H9 (cell line): ENCODE data around the gene SKAP1. TPM values are rescaled to one million over a fixed set of nuclear protein-coding genes. Genes with fewer than 3 reads are reported as not detected.
"Not testable (repeated sequence)": the region's sequence is repeated elsewhere in the genome, so short reads cannot be mapped to it uniquely, and the experiment has no call there.

Experiments
- DNase-seq: peaks from one replicate; pipeline ENCODE4 v3.0.0-alpha.2; 2017
- H2AFZ ChIP-seq: one replicate; pipeline ENCODE4 v1.6.1; 2013; ENCODE audit warnings: mild to moderate bottlenecking, low read length, control low read depth, moderate library complexity
- H2AK5ac ChIP-seq: 2 replicates; pipeline ENCODE4 v1.6.1; 2013; ENCODE audit warnings: low read length, control low read depth, mixed read lengths; ENCODE audit not compliant: insufficient read length
- H2BK120ac ChIP-seq: one replicate; pipeline ENCODE4 v1.6.1; 2013; ENCODE audit warnings: low read depth, mild to moderate bottlenecking, low read length, control low read depth, inconsistent platforms; ENCODE audit not compliant: poor library complexity, severe bottlenecking
- H2BK12ac ChIP-seq: 2 replicates; pipeline ENCODE4 v1.6.1; 2013; ENCODE audit warnings: low read length, control low read depth, mixed read lengths, low read depth; ENCODE audit not compliant: insufficient read length
- H2BK15ac ChIP-seq: 2 replicates; pipeline ENCODE4 v1.6.1; 2013; ENCODE audit warnings: low read depth, low read length, control low read depth
- H2BK20ac ChIP-seq: one replicate; pipeline ENCODE4 v1.6.1; 2013; ENCODE audit warnings: low read depth, mild to moderate bottlenecking, low read length, control low read depth, inconsistent platforms; ENCODE audit not compliant: poor library complexity, severe bottlenecking
- H2BK5ac ChIP-seq: 2 replicates; pipeline ENCODE4 v1.6.1; 2013; ENCODE audit warnings: low read length, control low read depth, mixed read lengths; ENCODE audit not compliant: insufficient read length
- H3K14ac ChIP-seq: 2 replicates; pipeline ENCODE4 v1.6.1; 2013; ENCODE audit warnings: low read length, control low read depth; ENCODE audit not compliant: insufficient read depth
- H3K18ac ChIP-seq: 2 replicates; pipeline ENCODE4 v1.6.1; 2013; ENCODE audit warnings: low read depth, mild to moderate bottlenecking, mixed read lengths, low read length, control low read depth; ENCODE audit not compliant: insufficient read length
- H3K23ac ChIP-seq: 2 replicates; pipeline ENCODE4 v1.6.1; 2013; ENCODE audit warnings: low read length, control low read depth, mixed read lengths, low read depth; ENCODE audit not compliant: insufficient read length
- H3K23me2 ChIP-seq: 2 replicates; pipeline ENCODE4 v1.6.1; 2013; ENCODE audit warnings: low read depth, mild to moderate bottlenecking, mixed read lengths, low read length, control low read depth; ENCODE audit not compliant: insufficient read length, poor library complexity, severe bottlenecking
- H3K27ac ChIP-seq: 2 replicates; pipeline ENCODE4 v1.5.1; 2013; ENCODE audit warnings: low read length, control low read depth, mixed read lengths, low read depth; ENCODE audit not compliant: insufficient read length
- H3K27me3 ChIP-seq: 2 replicates; pipeline ENCODE4 v1.6.1; 2013; ENCODE audit warnings: low read length, control low read depth, inconsistent platforms; ENCODE audit not compliant: insufficient read depth
- H3K4ac ChIP-seq: 2 replicates; pipeline ENCODE4 v1.6.1; 2013; ENCODE audit warnings: low read depth, mild to moderate bottlenecking, control low read depth, inconsistent platforms, low read length, moderate library complexity
- H3K4me1 ChIP-seq: 2 replicates; pipeline ENCODE4 v1.6.1; 2013; ENCODE audit warnings: low read length, control low read depth, inconsistent platforms; ENCODE audit not compliant: insufficient read depth
- H3K4me2 ChIP-seq: 2 replicates; pipeline ENCODE4 v1.6.1; 2013; ENCODE audit warnings: low read length, control low read depth, mixed read lengths; ENCODE audit not compliant: insufficient read length, insufficient read depth
- H3K56ac ChIP-seq: 2 replicates; pipeline ENCODE4 v1.6.1; 2013; ENCODE audit warnings: low read depth, mild to moderate bottlenecking, mixed read lengths, low read length, control low read depth; ENCODE audit not compliant: insufficient read length
- H3K79me1 ChIP-seq: 2 replicates; pipeline ENCODE4 v1.6.1; 2013; ENCODE audit warnings: low read depth, mild to moderate bottlenecking, moderate library complexity, low read length, control low read depth, inconsistent platforms; ENCODE audit not compliant: insufficient read depth, poor library complexity, severe bottlenecking
- H3K79me2 ChIP-seq: 2 replicates; pipeline ENCODE4 v1.6.1; 2013; ENCODE audit warnings: low read length, control low read depth, inconsistent platforms; ENCODE audit not compliant: insufficient read depth
- H3K9ac ChIP-seq: 2 replicates; pipeline ENCODE4 v1.6.1; 2013; ENCODE audit warnings: low read length, control low read depth, mixed read lengths; ENCODE audit not compliant: insufficient read length; ENCODE audit errors: extremely low read depth
- H3K9me3 ChIP-seq: one replicate; pipeline ENCODE4 v1.6.1; 2013; ENCODE audit warnings: low read depth, low read length, inconsistent platforms; ENCODE audit not compliant: control insufficient read depth
- H3T11ph ChIP-seq: one replicate; pipeline ENCODE4 v1.6.1; 2013; ENCODE audit warnings: mild to moderate bottlenecking, low read length, control low read depth, inconsistent platforms
- H4K20me1 ChIP-seq: one replicate; pipeline ENCODE4 v1.6.1; 2013; ENCODE audit not compliant: control insufficient read depth, insufficient read length, insufficient read depth
- H4K5ac ChIP-seq: 2 replicates; pipeline ENCODE4 v1.6.1; 2013; ENCODE audit warnings: low read depth, mild to moderate bottlenecking, mixed read lengths, low read length, control low read depth; ENCODE audit not compliant: insufficient read length
- H4K8ac ChIP-seq: replicated peaks from 2 replicates; pipeline ENCODE4 v1.6.1; 2013; ENCODE audit warnings: low read length, control low read depth, mixed read lengths, low read depth; ENCODE audit not compliant: insufficient read length
- H4K91ac ChIP-seq: 2 replicates; pipeline ENCODE4 v1.6.1; 2013; ENCODE audit warnings: low read depth, mild to moderate bottlenecking, moderate library complexity, mixed read lengths, low read length, control low read depth; ENCODE audit not compliant: insufficient read length
- H3K27ac Mint-ChIP-seq, 3 experiments: 2 replicates in 2 of 3; 3 replicates in 1 of 3; pipeline ENCODE4 v1.8.0; 2020 to 2021; ENCODE audit warnings: mixed read lengths in 3 of 3, mild to moderate bottlenecking in 1 of 3, moderate library complexity in 1 of 3
- H3K27me3 Mint-ChIP-seq: 2 replicates; pipeline ENCODE4 v1.8.0; 2021; ENCODE audit warnings: low read depth, mild to moderate bottlenecking, moderate library complexity, mixed read lengths
- H3K36me3 Mint-ChIP-seq, 3 experiments: 2 replicates in 2 of 3; 3 replicates in 1 of 3; pipeline ENCODE4 v1.8.0; 2020 to 2021; ENCODE audit warnings: low read depth in 3 of 3, mixed read lengths in 3 of 3; ENCODE audit not compliant: insufficient read depth in 1 of 3
- H3K4me1 Mint-ChIP-seq, 2 experiments: 2 replicates each; pipeline ENCODE4 v1.8.0; 2020; ENCODE audit warnings: mixed read lengths in 2 of 2
- H3K4me3 Mint-ChIP-seq, 2 experiments: 2 replicates in 1 of 2; 3 replicates in 1 of 2; pipeline ENCODE4 v1.8.0; 2020 to 2021; ENCODE audit warnings: mild to moderate bottlenecking in 2 of 2, mixed read lengths in 2 of 2, moderate library complexity in 1 of 2
- H3K9me3 Mint-ChIP-seq, 2 experiments: 2 replicates in 1 of 2; 3 replicates in 1 of 2; pipeline ENCODE4 v1.8.0; 2020; ENCODE audit warnings: mild to moderate bottlenecking in 2 of 2, mixed read lengths in 2 of 2, moderate library complexity in 1 of 2
- WGBS: extraction: QIAGEN DNeasy Blood & Tissue Kit; methylation state at CpG from one replicate; pipeline ENCODE4 v1.1.7; 2013; ENCODE audit warnings: missing lambda C conversion rate, low lambda C conversion rate, mixed read lengths; ENCODE audit not compliant: insufficient read length; ENCODE audit errors: extremely low coverage; 5-methylcytosine and 5-hydroxymethylcytosine counted together
- total RNA-seq: library from RNA; stranded (reverse); gene quantifications from 2 replicates; pipeline ENCODE4 v1.2.1, GENCODE V29; 2021
- TF ChIP-seq, protein P1 (sequence below): fragments of 200-600 bp; sonication (generic); conservative IDR thresholded peaks from 3 replicates; pipeline ENCODE4 v1.8.0; 2021; ENCODE audit warnings: antibody characterized with exemption, mild to moderate bottlenecking

The SKAP1 gene
- total RNA-seq, 1 experiment from 2014 or later = not detected

DNA sequence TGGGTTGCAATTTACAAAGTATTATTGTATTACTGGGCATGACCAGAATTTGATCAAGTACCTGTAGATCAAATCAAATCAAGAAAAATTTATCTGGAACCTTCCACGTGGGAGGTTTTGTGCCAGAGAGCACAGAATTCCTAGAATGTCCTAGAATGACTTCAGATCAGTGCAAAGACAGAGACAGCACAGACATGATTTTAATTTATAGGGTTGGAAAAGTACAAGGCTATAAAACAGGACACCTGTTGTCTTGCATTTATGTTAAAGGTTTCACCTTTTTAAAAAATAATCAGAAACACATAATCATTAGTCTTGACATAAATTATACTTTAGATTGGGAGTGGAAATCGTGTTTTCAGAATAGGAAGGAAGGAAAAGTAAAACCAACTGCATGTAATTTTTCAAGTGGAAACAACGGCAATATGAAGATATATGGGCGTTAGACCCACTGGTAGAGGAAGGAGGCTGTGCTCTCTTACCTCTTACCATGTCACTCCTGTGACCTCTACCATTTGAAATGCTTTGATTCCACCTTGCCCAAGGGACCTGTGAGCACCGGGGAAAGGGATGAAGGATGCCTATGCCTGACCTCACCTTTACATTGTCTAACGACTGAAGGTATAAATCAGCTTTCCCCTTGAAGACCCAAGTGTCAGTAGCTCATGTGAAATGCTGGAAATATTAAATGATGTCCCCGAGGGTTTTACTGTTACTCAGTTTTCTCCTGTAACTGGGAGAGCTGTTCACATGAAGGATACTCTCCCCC lies 222.1 kb downstream of the SKAP1 start:
- Histone ChIP-seq H4K20me1 (no peaks in the 10 kb centered on the region), H2BK20ac (no peak overlapping the region), H3K9me3 (no peaks in the 10 kb centered on the region), H3K27ac (no peak overlapping the region), H3K56ac (no peak overlapping the region), H2BK12ac (no peak overlapping the region), H3T11ph (no peak overlapping the region), H3K79me1 (no peaks in the 10 kb centered on the region), H3K18ac (no peak overlapping the region), H3K4me2 (no peak overlapping the region), H3K79me2 (no peaks in the 10 kb centered on the region), H2BK5ac (no peak overlapping the region), H4K8ac (no peak overlapping the region), H4K5ac (no peak overlapping the region), H3K23ac (no peak overlapping the region), H2AK5ac (no peak overlapping the region), H3K27me3 (no peaks in the 10 kb centered on the region), H3K4me1 (no peaks in the 10 kb centered on the region), H3K23me2 (peaks cover 2% of the 10 kb centered on the region), H3K14ac (no peak overlapping the region), H3K9ac (no peak overlapping the region), H2BK15ac (no peak overlapping the region), H3K4ac (no peak overlapping the region), H4K91ac (no peak overlapping the region), H2AFZ (no peak overlapping the region), H2BK120ac (no peak overlapping the region)
- Mint-ChIP-seq H3K4me1 (no peaks in the 10 kb centered on the region), H3K9me3 (no peaks in the 10 kb centered on the region), H3K27me3 (peaks cover 18% of the 10 kb centered on the region), H3K27ac (no peak overlapping the region), H3K4me3 (no peak overlapping the region), H3K36me3 (no peaks in the 10 kb centered on the region)
- no peak for DNase-seq
- WGBS = no CpG with 5 or more reads among the region's 7 CpGs
- TF ChIP-seq, protein P1, sequence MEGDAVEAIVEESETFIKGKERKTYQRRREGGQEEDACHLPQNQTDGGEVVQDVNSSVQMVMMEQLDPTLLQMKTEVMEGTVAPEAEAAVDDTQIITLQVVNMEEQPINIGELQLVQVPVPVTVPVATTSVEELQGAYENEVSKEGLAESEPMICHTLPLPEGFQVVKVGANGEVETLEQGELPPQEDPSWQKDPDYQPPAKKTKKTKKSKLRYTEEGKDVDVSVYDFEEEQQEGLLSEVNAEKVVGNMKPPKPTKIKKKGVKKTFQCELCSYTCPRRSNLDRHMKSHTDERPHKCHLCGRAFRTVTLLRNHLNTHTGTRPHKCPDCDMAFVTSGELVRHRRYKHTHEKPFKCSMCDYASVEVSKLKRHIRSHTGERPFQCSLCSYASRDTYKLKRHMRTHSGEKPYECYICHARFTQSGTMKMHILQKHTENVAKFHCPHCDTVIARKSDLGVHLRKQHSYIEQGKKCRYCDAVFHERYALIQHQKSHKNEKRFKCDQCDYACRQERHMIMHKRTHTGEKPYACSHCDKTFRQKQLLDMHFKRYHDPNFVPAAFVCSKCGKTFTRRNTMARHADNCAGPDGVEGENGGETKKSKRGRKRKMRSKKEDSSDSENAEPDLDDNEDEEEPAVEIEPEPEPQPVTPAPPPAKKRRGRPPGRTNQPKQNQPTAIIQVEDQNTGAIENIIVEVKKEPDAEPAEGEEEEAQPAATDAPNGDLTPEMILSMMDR = no peak

- whole genome bisulfite sequencing = no CpG with 5 or more reads among the region's 4 CpGs
- H3K79me1 ChIP-seq, H3K27me3 ChIP-seq: not testable (repeated sequence)
These were observed 223.0 kb downstream of the SKAP1 start for GRCh38 chr17:48207036-48207435.

More at GRCh38 chr17:48207036-48207435, 223.0 kb downstream of the SKAP1 start:
- not testable (repeated sequence) for H2BK5ac ChIP-seq, H2BK12ac ChIP-seq, H3K36me3 Mint-ChIP-seq, H2BK15ac ChIP-seq, H3K4me3 Mint-ChIP-seq, H3K18ac ChIP-seq, H2AK5ac ChIP-seq, H2BK20ac ChIP-seq, DNase-seq, H3K56ac ChIP-seq, H3K23ac ChIP-seq, H2BK120ac ChIP-seq, H4K91ac ChIP-seq, H3K4me1 Mint-ChIP-seq, H3K4ac ChIP-seq, H3K4me2 ChIP-seq, H3K27ac Mint-ChIP-seq, H3K9ac ChIP-seq, H3K9me3 Mint-ChIP-seq, H2AFZ ChIP-seq, H4K20me1 ChIP-seq, H3K79me2 ChIP-seq, H3K14ac ChIP-seq, H4K8ac ChIP-seq, H3K27ac ChIP-seq, H4K5ac ChIP-seq, H3K9me3 ChIP-seq, H3K23me2 ChIP-seq, H3K4me1 ChIP-seq, H3T11ph ChIP-seq
- H3K27me3 Mint-ChIP-seq = peaks cover 14% of the 10 kb centered on the region
